Left ventricle myocardium superior (tissue), 1 donor: ENCODE measurements around the gene OGFRL1. TPM values are rescaled to one million over a fixed set of nuclear protein-coding genes. Genes with fewer than 3 reads are reported as not detected.

Experiments
- ATAC-seq: fragments of 200-7000 bp; cut with Tn5 transposase; one replicate; pipeline ENCODE4 v1.9.1; 2020; ENCODE audit warnings: mild to moderate bottlenecking, moderate library complexity
- DNase-seq: peaks from one replicate; pipeline ENCODE4 v3.0.0-alpha.2; 2020
- intact Hi-C: fragments of 100-400 bp; cut with micrococcal nuclease; formaldehyde crosslinking; loops from one replicate; pipeline ENCODE4 v1.11.0; 2022
- total RNA-seq: library from RNA; stranded (reverse); fragmentation: NEBNext Ultra II Directional; extraction: Animal tissue kit (Norgen Biotek cat#: 25700); gene quantifications from one replicate; pipeline ENCODE4 v1.2.1, GENCODE V29; 2021
- donor health status: DM: no; HTN: yes; CAD: no; lungs with severe emphysema.

OGFRL1 gene
- total RNA-seq, 1 donor from 2014 or later, result 10.0 TPM

DNA sequence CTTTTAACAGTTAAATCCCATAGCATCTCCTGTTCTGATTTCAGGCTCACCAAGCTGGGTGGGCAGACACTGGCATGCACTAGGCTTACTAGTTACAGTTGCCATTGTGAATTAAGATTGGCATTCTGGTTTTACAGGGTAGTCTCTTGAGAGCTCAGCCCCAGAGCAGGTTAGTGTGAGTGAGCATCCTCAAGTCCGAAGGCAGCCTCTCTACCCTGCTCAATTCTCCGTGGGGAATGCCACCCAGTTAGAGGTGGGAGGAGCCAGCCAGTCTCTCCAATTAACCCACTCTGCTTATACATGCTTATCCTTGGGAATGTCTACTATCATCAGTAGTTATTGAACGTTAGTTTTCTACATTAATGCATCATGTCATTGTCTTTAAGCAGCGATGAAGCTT, 8.9 kb upstream of the OGFRL1 start:
- intact Hi-C loops, result no loop called here

DNA sequence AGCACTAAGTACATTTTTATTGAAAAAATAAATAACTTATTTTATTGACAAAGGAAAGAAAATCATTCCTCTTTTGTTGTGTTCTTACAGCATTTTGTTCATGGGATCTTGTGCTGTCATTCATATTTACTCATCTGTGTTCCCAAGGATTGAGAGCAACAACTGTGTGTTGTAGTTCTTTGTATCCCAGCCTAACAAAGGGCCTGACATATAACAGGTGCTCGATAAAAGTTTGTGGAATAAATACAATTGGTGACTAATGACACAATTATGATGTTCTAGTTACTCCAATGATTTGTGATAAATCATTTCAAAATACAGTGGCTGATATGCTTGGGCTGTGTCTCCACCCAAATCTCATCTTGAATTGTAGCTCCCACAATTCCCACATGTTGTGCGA, 7.9 kb upstream of the OGFRL1 start:
- intact Hi-C loops, result no loop called here

More for the DNA sequence above, 8.9 kb upstream of the OGFRL1 start:
- no peak for ATAC-seq
- no peak for DNase-seq

DNA sequence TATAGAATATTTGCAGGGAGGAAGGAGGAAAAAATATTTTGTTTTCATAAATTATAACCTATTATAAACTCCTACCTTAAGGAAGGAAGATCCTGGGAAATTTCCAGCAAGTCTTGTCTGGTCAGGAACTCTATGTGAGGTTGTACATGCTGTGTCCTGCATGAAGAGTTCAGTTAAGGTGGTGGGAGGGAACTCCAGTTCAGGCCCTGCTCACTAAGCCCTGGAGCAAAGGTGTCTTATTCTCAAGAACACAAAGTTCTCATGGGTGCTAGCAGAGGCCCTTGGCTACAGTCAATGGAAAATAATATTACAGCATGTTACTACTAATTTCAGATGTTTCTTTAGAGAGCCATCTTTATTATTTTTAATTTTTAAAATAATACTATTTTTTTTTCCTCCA, 3.8 kb upstream of the OGFRL1 start:
- intact Hi-C loops, result no loop called here
- no peak for ATAC-seq
- no peak for DNase-seq

More for the DNA sequence above, 7.9 kb upstream of the OGFRL1 start:
- ATAC-seq, result no peak
- DNase-seq, result no peak

DNA sequence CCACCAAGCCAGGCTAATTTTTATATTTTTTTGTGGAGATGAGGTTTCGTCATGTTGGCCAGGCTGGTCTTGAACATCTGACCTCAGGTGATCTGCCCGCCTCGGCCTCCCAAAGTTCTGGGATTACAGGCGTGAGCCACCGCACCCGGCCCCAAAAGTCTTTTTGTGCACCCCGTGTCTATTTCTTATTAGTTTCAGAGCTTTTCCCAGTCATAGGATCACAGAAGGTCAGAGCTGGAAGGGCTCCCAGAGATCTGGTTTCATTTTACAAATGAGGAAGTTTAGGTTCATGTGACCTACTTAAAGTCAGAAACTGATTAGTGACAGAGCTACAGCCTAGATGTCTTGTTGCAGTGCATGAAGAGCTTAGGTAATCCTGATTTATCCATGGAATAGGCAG, 1.6 kb upstream of the OGFRL1 start:
- intact Hi-C loops, result no loop called here
- DNase-seq (peak; percentile 29), ATAC-seq (peak; percentile 32)

DNA sequence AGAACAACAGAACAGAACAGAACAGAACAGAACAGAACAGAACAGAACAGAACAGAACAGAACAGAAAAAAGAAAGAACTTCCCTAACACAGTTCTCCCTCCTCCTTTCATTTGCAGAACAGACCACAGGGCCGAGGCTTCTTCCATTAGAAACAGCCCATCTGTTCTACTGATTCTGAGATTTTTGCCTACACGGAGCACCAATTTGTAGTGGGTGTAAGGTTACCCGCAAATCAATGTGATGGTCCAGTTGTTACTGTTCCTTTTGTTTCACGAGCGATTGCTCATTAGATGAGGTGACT, 734 bp upstream of the OGFRL1 start:
- peak; percentile 8 for ATAC-seq
- DNase-seq, result no peak
- intact Hi-C loops, result no loop called here

DNA sequence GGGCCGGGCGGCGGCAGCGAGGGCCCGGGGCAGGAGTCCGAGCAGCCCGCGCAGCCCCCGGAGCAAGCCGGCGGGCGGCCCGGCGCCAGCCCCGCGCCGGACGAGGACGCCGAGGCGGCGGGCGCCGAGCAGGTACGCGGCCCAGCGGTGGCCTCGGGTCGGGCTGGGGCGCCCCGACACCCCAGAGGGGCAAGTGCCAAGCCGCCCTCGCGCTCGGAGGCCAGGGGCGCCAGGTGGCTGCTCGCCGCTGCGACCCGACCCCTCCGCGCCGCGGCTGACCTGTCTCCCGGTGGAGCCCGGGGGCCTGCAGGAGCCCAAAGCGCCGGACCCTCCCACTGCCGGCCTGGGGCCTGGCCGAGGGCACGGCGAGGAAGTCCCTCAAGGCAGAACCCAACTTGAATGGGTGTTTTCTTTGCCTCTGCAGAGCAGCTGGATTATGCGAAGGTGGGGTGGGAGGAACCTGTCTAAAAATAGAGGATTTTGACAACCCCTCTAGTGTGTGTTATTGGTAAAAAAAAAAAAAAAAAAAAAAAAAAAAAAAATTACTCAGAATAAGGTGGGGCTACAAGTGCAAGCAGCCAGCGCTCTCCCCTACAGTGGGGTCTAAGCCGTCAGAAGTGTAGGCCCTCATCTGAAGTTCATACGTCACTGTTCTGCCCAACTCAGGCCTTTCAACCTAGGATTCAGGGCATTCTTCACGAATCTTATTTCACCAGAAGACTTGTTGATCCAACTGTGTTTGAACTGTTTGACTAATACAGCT, 609 bp downstream of the OGFRL1 start:
- intact Hi-C loops, result no loop called here
- DNase-seq (peak; percentile 69), ATAC-seq (peak; percentile 10)

DNA sequence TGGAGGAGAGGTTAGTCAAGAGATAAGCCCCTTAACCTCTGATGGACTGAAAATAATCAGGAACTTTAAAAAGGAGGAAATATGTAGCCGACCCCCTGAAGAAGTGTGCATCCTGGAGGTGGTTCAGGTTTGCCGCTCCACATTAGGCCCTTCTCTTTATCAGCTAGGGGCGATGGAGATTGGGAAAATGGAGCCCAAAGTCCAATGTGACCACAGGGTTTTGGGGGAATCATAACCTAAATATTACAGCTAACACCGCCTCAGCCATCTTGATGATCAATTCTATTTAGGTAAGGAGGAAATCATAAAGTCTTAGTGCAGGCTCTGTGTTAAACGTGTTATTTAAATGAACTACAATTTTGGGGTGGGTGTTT, 1.2 kb downstream of the OGFRL1 start:
- intact Hi-C loops, result no loop called here
- ATAC-seq (no peak), DNase-seq (no peak)

GRCh38 chr6:71290611-71291010, 2.0 kb downstream of the OGFRL1 start:
- DNase-seq (no peak), ATAC-seq (no peak)
- intact Hi-C loops, result no loop called here

- DNase-seq (no peak), ATAC-seq (no peak)
- intact Hi-C loops, result no loop called here
Measured at GRCh38 chr6:71292001-71292400, 3.4 kb downstream of the OGFRL1 start.

DNA sequence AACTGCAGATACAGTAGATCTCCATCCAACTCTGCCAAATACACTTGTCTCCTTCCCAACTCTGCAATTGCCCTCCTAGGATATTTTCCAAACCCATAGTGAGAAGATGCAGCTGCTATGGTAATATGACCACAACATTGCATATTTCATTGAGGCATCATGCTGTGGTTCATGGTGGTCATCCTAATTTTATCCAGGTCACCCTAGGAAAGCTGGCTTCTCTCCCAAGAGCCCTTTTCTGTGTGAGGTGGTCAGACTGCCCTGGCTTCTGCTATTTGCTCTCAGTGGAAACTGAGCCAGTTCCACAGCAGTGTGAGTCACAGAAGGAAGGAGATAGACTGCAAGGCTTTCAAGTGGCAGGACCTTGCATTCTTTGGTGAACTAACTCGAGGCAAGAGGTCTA, 5.5 kb downstream of the OGFRL1 start:
- ATAC-seq (peak; percentile 38), DNase-seq (no peak)
- intact Hi-C loops, result no loop called here

- intact Hi-C loops, result no loop called here
- ATAC-seq, result no peak
- no peak for DNase-seq
Measured at GRCh38 chr6:71298459-71298858, 9.8 kb downstream of the OGFRL1 start.

GRCh38 chr6:71299541-71300470, 11.2 kb downstream of the OGFRL1 start:
- DNase-seq (no peak), ATAC-seq (no peak)
- intact Hi-C loops, result no loop called here

- ATAC-seq (peak; percentile 62), DNase-seq (no peak)
- intact Hi-C loops, result no loop called here
Measured at GRCh38 chr6:71300561-71301168, 12.1 kb downstream of the OGFRL1 start.

- DNase-seq, result no peak
- no peak for ATAC-seq
- intact Hi-C loops, result no loop called here
Measured at GRCh38 chr6:71301546-71301945, 12.9 kb downstream of the OGFRL1 start.

- intact Hi-C loops, result no loop called here
- no peak for ATAC-seq
- DNase-seq, result no peak
Measured at GRCh38 chr6:71309656-71310055, 21.0 kb downstream of the OGFRL1 start.

DNA sequence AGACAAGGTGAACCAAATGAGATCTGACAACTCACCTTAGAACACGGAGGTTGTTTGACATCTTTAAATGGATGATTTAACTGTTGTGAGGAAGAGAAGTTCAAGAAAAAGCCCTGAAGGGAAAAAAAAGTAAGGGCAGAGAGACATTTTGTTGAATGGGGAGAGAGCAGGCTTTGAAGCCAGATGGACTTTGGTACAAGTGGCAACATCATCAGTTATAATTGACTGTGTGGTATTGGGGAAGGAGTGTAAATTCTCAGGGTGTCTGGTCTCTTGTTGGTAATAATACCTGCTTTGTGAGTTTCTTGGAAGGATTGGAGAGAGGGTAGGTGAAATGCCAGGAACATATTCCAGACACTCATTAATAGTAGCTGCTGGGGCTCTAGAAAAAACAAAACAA, 21.6 kb downstream of the OGFRL1 start:
- ATAC-seq (no peak), DNase-seq (no peak)
- intact Hi-C loops, result no loop called here

- intact Hi-C loops, result no loop called here
Measured at GRCh38 chr6:71312089-71312488, 23.5 kb downstream of the OGFRL1 start.

DNA sequence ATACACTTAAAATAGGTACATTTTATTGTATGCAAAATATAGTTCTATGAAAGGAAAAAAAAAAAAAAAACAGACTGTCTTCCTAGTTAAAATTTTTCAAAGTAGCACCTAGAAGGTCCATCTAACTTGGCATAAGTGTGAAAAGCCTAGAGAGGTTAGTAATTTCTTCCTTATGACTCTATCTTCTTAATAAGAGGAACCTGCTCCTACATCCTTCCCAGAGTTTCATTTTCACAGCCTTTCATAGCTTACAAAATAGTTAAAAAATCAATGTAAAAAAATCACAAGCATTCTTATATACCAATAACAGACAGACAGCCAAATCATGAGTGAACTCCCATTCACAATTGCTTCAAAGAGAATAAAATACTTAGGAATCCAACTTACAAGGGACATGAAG, 28.8 kb downstream of the OGFRL1 start:
- ATAC-seq (no peak), DNase-seq (no peak)
- intact Hi-C loops, result no loop called here

More at GRCh38 chr6:71312089-71312488, 23.5 kb downstream of the OGFRL1 start:
- peak; percentile 29 for ATAC-seq
- no peak for DNase-seq

- DNase-seq, result no peak
- intact Hi-C loops, result no loop called here
- no peak for ATAC-seq
Measured at GRCh38 chr6:71320041-71320440, 31.4 kb downstream of the OGFRL1 start.

DNA sequence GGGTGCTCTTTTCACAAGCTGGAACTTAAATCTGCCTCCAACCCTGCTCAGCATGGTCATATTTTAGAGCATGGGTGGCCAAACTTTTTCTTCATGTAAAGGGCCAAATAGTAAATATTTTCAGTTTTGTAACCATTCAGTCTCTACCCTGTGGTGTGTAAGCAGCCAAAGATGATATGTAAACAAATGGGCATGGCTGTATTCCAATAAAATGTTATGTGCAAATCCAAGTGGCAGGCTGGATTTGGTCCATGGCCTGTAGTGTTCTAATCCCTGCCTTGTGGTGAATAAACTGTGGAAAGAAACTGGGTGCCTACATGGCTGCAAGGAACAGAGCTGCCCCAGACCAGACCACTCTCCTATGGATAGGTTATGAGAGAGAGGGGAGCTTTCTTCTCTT, 32.7 kb downstream of the OGFRL1 start:
- ATAC-seq, result no peak
- intact Hi-C loops, result no loop called here
- no peak for DNase-seq
